ENCODE data around the gene TRIO. TPM values are rescaled to one million over a fixed set of nuclear protein-coding genes. Genes with fewer than 3 reads are reported as not detected.

TRIO gene
- total and polyA plus RNA-seq, 10 of the 15 experiments (the other 5 are each of a cell fraction or from before 2014, with no cell fraction given): 5.1 to 96.4 (median 44.6) TPM

GRCh38 chr5:14242871-14243383 lies 99.8 kb downstream of the TRIO start (continued):
- no peak for TF ChIP-seq ASH2L (IDR thresholded peaks at IDR 0.05; ENCODE audit: borderline replicate concordance, low read depth)
- TF ChIP-seq, protein P1, sequence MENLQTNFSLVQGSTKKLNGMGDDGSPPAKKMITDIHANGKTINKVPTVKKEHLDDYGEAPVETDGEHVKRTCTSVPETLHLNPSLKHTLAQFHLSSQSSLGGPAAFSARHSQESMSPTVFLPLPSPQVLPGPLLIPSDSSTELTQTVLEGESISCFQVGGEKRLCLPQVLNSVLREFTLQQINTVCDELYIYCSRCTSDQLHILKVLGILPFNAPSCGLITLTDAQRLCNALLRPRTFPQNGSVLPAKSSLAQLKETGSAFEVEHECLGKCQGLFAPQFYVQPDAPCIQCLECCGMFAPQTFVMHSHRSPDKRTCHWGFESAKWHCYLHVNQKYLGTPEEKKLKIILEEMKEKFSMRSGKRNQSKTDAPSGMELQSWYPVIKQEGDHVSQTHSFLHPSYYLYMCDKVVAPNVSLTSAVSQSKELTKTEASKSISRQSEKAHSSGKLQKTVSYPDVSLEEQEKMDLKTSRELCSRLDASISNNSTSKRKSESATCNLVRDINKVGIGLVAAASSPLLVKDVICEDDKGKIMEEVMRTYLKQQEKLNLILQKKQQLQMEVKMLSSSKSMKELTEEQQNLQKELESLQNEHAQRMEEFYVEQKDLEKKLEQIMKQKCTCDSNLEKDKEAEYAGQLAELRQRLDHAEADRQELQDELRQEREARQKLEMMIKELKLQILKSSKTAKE (IDR thresholded peaks at IDR 0.05; ENCODE audit: low read depth, poor library complexity, severe bottlenecking): no peak
- TF ChIP-seq ZSCAN29 (IDR thresholded peaks at IDR 0.05): no peak
- no peak for TF ChIP-seq BACH1 (IDR thresholded peaks at IDR 0.05; ENCODE audit: borderline replicate concordance)
- TF ChIP-seq YBX1 (IDR thresholded peaks at IDR 0.05): no peak
- TF ChIP-seq, protein P2, sequence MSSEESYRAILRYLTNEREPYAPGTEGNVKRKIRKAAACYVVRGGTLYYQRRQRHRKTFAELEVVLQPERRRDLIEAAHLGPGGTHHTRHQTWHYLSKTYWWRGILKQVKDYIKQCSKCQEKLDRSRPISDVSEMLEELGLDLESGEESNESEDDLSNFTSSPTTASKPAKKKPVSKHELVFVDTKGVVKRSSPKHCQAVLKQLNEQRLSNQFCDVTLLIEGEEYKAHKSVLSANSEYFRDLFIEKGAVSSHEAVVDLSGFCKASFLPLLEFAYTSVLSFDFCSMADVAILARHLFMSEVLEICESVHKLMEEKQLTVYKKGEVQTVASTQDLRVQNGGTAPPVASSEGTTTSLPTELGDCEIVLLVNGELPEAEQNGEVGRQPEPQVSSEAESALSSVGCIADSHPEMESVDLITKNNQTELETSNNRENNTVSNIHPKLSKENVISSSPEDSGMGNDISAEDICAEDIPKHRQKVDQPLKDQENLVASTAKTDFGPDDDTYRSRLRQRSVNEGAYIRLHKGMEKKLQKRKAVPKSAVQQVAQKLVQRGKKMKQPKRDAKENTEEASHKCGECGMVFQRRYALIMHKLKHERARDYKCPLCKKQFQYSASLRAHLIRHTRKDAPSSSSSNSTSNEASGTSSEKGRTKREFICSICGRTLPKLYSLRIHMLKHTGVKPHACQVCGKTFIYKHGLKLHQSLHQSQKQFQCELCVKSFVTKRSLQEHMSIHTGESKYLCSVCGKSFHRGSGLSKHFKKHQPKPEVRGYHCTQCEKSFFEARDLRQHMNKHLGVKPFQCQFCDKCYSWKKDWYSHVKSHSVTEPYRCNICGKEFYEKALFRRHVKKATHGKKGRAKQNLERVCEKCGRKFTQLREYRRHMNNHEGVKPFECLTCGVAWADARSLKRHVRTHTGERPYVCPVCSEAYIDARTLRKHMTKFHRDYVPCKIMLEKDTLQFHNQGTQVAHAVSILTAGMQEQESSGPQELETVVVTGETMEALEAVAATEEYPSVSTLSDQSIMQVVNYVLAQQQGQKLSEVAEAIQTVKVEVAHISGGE (CRISPR knock-in tag; IDR thresholded peaks at IDR 0.05): no peak

- H3K79me2 ChIP-seq (ENCODE audit: control insufficient read depth, insufficient read depth, low read length): peaks cover 74% of the 10 kb centered on the region
- no peak overlapping the region for H3K27ac ChIP-seq (ENCODE audit: control insufficient read depth, insufficient read depth)
- FAIRE-seq (no peak), ATAC-seq (no peak), DNase-seq (ENCODE audit: low read depth, low spot score) (no peak)
- H3K36me3 ChIP-seq (ENCODE audit: control insufficient read depth in 2 of 2, insufficient read depth in 2 of 2, low read length in 1 of 2): peaks cover 2% of the 10 kb centered on the region in 2 experiments; a peak in 3 of 4 replicates
- RAD21 ChIA-PET (ENCODE audit: unreplicated experiment): no interaction called here
- SMC1A ChIA-PET (ENCODE audit: uncharacterized antibody, unreplicated experiment): interaction anchor here (0.9 to 3.1 kb wide), 7 partner anchors 11 to 84 kb away, joined by 3 to 9 read pairs (median 4); no protein-coding TSS in a partner anchor
- in situ Hi-C loops (cut with MboI): no loop called here
- CTCF ChIA-PET: interaction anchor here (3.0 to 3.8 kb wide), 2 partner anchors 11 to 26 kb away, joined by 12 to 20 read pairs; no protein-coding TSS in a partner anchor
- no peak overlapping the region for H3K4me2 ChIP-seq (ENCODE audit: control insufficient read depth, insufficient read depth)
- intact Hi-C loops (cut with micrococcal nuclease; ENCODE audit: unreplicated experiment): no loop called here
- POLR2A ChIA-PET: interaction anchor here (0.6 to 1.3 kb wide), 2 partner anchors 11 to 12 kb away, joined by 3 to 4 read pairs; no protein-coding TSS in a partner anchor
- no peak for TF ChIP-seq TARDBP (IDR thresholded peaks at IDR 0.05; ENCODE audit: borderline replicate concordance)
- TF ChIP-seq, protein P3, sequence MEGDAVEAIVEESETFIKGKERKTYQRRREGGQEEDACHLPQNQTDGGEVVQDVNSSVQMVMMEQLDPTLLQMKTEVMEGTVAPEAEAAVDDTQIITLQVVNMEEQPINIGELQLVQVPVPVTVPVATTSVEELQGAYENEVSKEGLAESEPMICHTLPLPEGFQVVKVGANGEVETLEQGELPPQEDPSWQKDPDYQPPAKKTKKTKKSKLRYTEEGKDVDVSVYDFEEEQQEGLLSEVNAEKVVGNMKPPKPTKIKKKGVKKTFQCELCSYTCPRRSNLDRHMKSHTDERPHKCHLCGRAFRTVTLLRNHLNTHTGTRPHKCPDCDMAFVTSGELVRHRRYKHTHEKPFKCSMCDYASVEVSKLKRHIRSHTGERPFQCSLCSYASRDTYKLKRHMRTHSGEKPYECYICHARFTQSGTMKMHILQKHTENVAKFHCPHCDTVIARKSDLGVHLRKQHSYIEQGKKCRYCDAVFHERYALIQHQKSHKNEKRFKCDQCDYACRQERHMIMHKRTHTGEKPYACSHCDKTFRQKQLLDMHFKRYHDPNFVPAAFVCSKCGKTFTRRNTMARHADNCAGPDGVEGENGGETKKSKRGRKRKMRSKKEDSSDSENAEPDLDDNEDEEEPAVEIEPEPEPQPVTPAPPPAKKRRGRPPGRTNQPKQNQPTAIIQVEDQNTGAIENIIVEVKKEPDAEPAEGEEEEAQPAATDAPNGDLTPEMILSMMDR (IDR thresholded peaks at IDR 0.05 in 2 of 3, conservative IDR thresholded peaks at IDR 0.05 in 1 of 3; ENCODE audit: control insufficient read depth in 2 of 3, extremely low read depth in 1 of 3, insufficient read depth in 1 of 3, low read depth in 3 of 3, low read length in 3 of 3): no peak
- TF ChIP-seq ATF7 (IDR thresholded peaks at IDR 0.05; ENCODE audit: low read depth): no peak
- peaks cover 7% of the 10 kb centered on the region for H3K4me1 ChIP-seq (ENCODE audit: control insufficient read depth, insufficient read depth, low read length)
- no peaks in the 10 kb centered on the region for H3K9me3 ChIP-seq (replicated peaks; ENCODE audit: control insufficient read depth, insufficient read depth, low read length)
- no peaks in the 10 kb centered on the region for H4K20me1 ChIP-seq (ENCODE audit: control insufficient read depth, insufficient read depth)
- no peak overlapping the region for H3K9ac ChIP-seq (ENCODE audit: control insufficient read depth, insufficient read depth, low read length)
- no peak overlapping the region for H2AFZ ChIP-seq (ENCODE audit: control insufficient read depth, low read depth, low read length)
- H3K27me3 ChIP-seq (replicated peaks in 1 of 2; ENCODE audit: control insufficient read depth in 2 of 2, insufficient read depth in 2 of 2, low read length in 1 of 2): no peaks in the 10 kb centered on the region
- BruUV-seq (replicated peaks): no TSS peak
- no peak overlapping the region for H3K4me3 ChIP-seq
- 81% methylated on average over 5 of the region's 5 CpGs for WGBS (ENCODE audit: insufficient coverage, insufficient replicate concordance, low lambda C conversion rate, missing lambda C conversion rate)
Observed at GRCh38 chr5:14243766-14244165, 100.6 kb downstream of the TRIO start.
